Prostate gland (tissue), 2 donors: Measurements from ENCODE around the gene PIGT. TPM values are rescaled to one million over a fixed set of nuclear protein-coding genes. Genes with fewer than 3 reads are reported as not detected.

Experiments used
- DNase-seq: peaks from one replicate; pipeline ENCODE4 v3.0.0-alpha.2; 2019; ENCODE audit warnings: low spot score
- H3K27ac ChIP-seq, 2 donors: fragments of 200-600 bp; sonication (generic); 2 replicates each; pipeline ENCODE4 v1.5.1; 2017 to 2019
- H3K27me3 ChIP-seq: fragments of 200-600 bp; sonication (generic); replicated peaks from 2 replicates; pipeline ENCODE4 v1.5.1; 2019; ENCODE audit not compliant: insufficient read depth
- H3K36me3 ChIP-seq, 2 donors: fragments of 200-600 bp; sonication (generic); 1 replicate in 1 of 2; 2 replicates in 1 of 2; pipeline versions ENCODE4 v1.5.1 to v1.8.1; 2017 to 2019
- H3K4me1 ChIP-seq: fragments of 200-600 bp; sonication (generic); replicated peaks from 2 replicates; pipeline ENCODE4 v1.5.1; 2019
- H3K4me3 ChIP-seq, 2 donors: fragments of 200-600 bp; sonication (generic); 2 replicates each; pipeline ENCODE4 v1.5.1; 2017 to 2019
- H3K9me3 ChIP-seq: fragments of 200-600 bp; sonication (generic); 2 replicates; pipeline ENCODE4 v1.5.1; 2017
- POLR2A ChIP-seq: fragments of 450-650 bp; IDR thresholded peaks from one replicate; pipeline ENCODE4 v1.6.1; 2016; ENCODE audit warnings: antibody characterized with exemption, mild to moderate bottlenecking
- POLR2AphosphoS5 ChIP-seq: sonication (generic); formaldehyde crosslinking; IDR thresholded peaks from one replicate; pipeline ENCODE4 v1.6.1; 2017; ENCODE audit warnings: antibody characterized with exemption
- WGBS: methylation state at CpG from one replicate; pipeline ENCODE4 v1.1.5; 2018; 5-methylcytosine and 5-hydroxymethylcytosine counted together
- intact Hi-C: fragments of 100-400 bp; cut with DNase I; formaldehyde crosslinking; loops from one replicate; pipeline ENCODE4 v1.14.2; 2022
- total RNA-seq, 2 donors: library from RNA; depleted of rRNA; stranded (reverse); fragments of >200 nt; gene quantifications; one replicate each; pipeline ENCODE4 v1.1.0, GENCODE V29; 2016
- TF ChIP-seq, protein P1 (sequence below), 4 experiments: fragments of 200-600 bp in 2 of 4; fragments of 450-650 bp in 2 of 4; sonication (generic) in 2 of 4; IDR thresholded peaks; 1 replicate in 3 of 4; 2 replicates in 1 of 4; pipeline ENCODE4 v1.5.1; 2016 to 2019; ENCODE audit warnings: antibody characterized with exemption in 4 of 4, mild to moderate bottlenecking in 2 of 4, moderate library complexity in 2 of 4

PIGT gene
- total RNA-seq, 2 donors from 2014 or later: 91.8 to 136 TPM

DNA sequence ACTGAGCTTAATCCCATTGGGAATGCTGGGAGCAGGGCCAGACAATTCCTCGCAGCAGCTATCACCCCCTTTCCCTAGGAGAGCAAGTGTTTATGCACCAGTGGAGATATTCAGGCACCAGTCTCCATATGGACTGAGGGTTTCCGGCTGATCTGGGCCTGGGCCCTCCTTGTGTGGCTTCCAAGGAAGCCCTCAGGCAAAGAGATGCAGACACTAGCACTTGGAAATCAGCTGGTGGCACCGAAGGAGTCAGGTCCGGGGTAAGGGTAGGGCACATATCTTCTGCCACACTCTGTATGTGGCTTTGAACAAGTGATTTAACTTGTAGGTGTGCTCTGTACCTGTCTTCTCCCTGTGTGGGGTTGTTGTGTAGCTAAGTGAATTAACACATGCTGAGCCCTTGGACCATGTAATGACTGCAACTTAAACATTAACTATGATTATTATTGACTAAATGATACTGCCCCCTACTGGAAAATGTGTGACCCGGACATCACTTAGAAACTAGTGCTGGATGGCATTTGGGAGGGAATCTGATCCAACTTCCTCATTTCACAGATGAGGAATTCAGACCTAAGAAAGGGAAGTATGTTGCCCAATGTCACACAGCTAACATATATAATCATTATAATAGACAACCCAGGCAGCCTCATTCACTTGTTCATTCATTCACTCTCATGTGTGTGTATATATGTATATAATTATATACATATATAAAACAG is 34.3 kb downstream of the PIGT start:
- no peaks in the 10 kb centered on the region for H3K4me1 ChIP-seq
- no peak for DNase-seq
- no peak overlapping the region for H3K4me3 ChIP-seq
- no peaks in the 10 kb centered on the region for H3K9me3 ChIP-seq
- no peaks in the 10 kb centered on the region for H3K36me3 ChIP-seq
- TF ChIP-seq POLR2AphosphoS5 (no peak), POLR2A (no peak)
- TF ChIP-seq, protein P1, sequence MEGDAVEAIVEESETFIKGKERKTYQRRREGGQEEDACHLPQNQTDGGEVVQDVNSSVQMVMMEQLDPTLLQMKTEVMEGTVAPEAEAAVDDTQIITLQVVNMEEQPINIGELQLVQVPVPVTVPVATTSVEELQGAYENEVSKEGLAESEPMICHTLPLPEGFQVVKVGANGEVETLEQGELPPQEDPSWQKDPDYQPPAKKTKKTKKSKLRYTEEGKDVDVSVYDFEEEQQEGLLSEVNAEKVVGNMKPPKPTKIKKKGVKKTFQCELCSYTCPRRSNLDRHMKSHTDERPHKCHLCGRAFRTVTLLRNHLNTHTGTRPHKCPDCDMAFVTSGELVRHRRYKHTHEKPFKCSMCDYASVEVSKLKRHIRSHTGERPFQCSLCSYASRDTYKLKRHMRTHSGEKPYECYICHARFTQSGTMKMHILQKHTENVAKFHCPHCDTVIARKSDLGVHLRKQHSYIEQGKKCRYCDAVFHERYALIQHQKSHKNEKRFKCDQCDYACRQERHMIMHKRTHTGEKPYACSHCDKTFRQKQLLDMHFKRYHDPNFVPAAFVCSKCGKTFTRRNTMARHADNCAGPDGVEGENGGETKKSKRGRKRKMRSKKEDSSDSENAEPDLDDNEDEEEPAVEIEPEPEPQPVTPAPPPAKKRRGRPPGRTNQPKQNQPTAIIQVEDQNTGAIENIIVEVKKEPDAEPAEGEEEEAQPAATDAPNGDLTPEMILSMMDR (IDR thresholded peaks at IDR 0.05): peak in 3 of 4 experiments; percentile 31 to 57 (median 45)
- H3K27me3 ChIP-seq: no peaks in the 10 kb centered on the region
- intact Hi-C loops: no loop called here
- peak overlapping the region; percentile 65 to 71 for H3K27ac ChIP-seq
- 60% methylated on average over 5 of the region's 5 CpGs for WGBS

DNA sequence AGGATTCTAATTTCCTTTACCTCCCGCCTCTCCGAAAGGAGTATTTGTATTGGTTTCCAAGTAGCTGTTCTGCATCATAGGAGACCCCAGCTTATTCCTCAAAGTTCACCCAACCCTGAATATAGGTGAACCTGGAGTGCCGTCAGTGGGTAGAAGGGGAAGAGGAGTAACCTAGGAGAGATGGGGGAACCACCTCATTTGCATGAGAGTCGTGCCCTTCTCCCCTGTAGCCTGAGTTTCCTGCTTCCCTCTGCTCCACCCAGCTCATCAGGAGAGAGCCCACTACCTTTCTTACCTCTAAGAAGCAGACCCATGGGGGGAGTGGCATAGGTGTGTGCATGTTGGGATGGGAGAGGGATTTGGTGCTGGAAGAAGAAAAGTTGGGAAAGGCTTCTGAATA is 36.3 kb downstream of the PIGT start:
- intact Hi-C loops: no loop called here
- no peak overlapping the region for H3K27ac ChIP-seq
- no peak for TF ChIP-seq POLR2AphosphoS5

GRCh38 chr20:45452772-45453691 is 37.1 kb downstream of the PIGT start:
- Histone ChIP-seq H3K27ac (no peak overlapping the region), H3K4me1 (no peaks in the 10 kb centered on the region)

More for the DNA sequence above, 36.3 kb downstream of the PIGT start:
- no peaks in the 10 kb centered on the region for H3K9me3 ChIP-seq
- H3K4me1 ChIP-seq: no peaks in the 10 kb centered on the region
- 66% methylated on average over 4 of the region's 4 CpGs for WGBS
- no peaks in the 10 kb centered on the region for H3K36me3 ChIP-seq
- no peak for DNase-seq
- no peaks in the 10 kb centered on the region for H3K27me3 ChIP-seq
- no peak overlapping the region for H3K4me3 ChIP-seq

GRCh38 chr20:45456632-45457031 is 40.7 kb downstream of the PIGT start:
- TF ChIP-seq, protein P1 (IDR thresholded peaks at IDR 0.05): peak in 3 of 4 experiments; percentile 18 to 41 (median 33)
- no peak for TF ChIP-seq POLR2AphosphoS5

More at GRCh38 chr20:45452772-45453691, 37.1 kb downstream of the PIGT start:
- no peak for DNase-seq
- Histone ChIP-seq H3K27me3 (no peaks in the 10 kb centered on the region), H3K9me3 (no peaks in the 10 kb centered on the region), H3K36me3 (no peaks in the 10 kb centered on the region), H3K4me3 (no peak overlapping the region)
- WGBS: 74% methylated on average over 4 of the region's 4 CpGs
- intact Hi-C loops: no loop called here
- TF ChIP-seq, protein P1 (IDR thresholded peaks at IDR 0.05): no peak
- TF ChIP-seq POLR2AphosphoS5 (no peak), POLR2A (no peak)

DNA sequence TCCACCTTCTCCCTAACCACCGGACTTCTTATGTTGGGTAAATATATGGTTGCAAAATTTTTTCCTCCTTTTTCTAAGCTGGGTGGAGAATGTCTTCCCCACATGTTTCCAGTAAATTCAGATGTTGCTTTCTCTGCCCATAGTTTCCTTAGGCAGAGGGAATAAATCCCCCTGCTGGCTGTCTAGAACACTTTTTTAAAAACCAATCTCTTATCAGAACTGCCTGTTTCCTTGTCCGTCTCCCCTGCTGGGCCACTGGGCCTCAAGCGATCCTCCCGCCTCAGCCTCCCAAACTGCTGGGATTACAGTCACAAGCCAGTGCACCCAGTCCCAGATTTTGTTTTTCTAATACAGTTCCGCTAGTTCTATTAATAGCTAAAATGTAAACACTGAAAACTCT is 43.7 kb downstream of the PIGT start:
- Histone ChIP-seq H3K27me3 (no peaks in the 10 kb centered on the region), H3K9me3 (no peaks in the 10 kb centered on the region), H3K36me3 (no peaks in the 10 kb centered on the region), H3K4me3 (no peak overlapping the region), H3K27ac (no peak overlapping the region), H3K4me1 (no peaks in the 10 kb centered on the region)
- 66% methylated on average over 5 of the region's 5 CpGs for WGBS
- TF ChIP-seq, protein P1 (IDR thresholded peaks at IDR 0.05): no peak
- no peak for TF ChIP-seq POLR2A
- no peak for TF ChIP-seq POLR2AphosphoS5
- intact Hi-C loops: no loop called here
- no peak for DNase-seq

More at GRCh38 chr20:45456632-45457031, 40.7 kb downstream of the PIGT start:
- intact Hi-C loops: no loop called here
- Histone ChIP-seq H3K36me3 (no peaks in the 10 kb centered on the region), H3K27ac (no peak overlapping the region), H3K4me1 (no peaks in the 10 kb centered on the region), H3K27me3 (no peaks in the 10 kb centered on the region), H3K9me3 (no peaks in the 10 kb centered on the region), H3K4me3 (no peak overlapping the region)
- 28% methylated on average over 6 of the region's 6 CpGs for WGBS
- no peak for DNase-seq
